Left ventricle myocardium superior (tissue), 1 donor: Measurements from ENCODE around the gene TREX2. TPM values are rescaled to one million over a fixed set of nuclear protein-coding genes. Genes with fewer than 3 reads are reported as not detected.
A peak's percentile ranks its signal among the peaks of the same experiment; 100 is the strongest.
"Not testable (repeated sequence)": the region's sequence is repeated elsewhere in the genome, so short reads cannot be mapped to it uniquely, and the experiment has no call there.

Experiments
- ATAC-seq: fragments of 200-7000 bp; cut with Tn5 transposase; one replicate; pipeline ENCODE4 v1.9.1; 2020; ENCODE audit warnings: mild to moderate bottlenecking, moderate library complexity
- DNase-seq: peaks from one replicate; pipeline ENCODE4 v3.0.0-alpha.2; 2020
- intact Hi-C: fragments of 100-400 bp; cut with micrococcal nuclease; formaldehyde crosslinking; loops from one replicate; pipeline ENCODE4 v1.11.0; 2022
- total RNA-seq: library from RNA; stranded (reverse); fragmentation: NEBNext Ultra II Directional; extraction: Animal tissue kit (Norgen Biotek cat#: 25700); gene quantifications from one replicate; pipeline ENCODE4 v1.2.1, GENCODE V29; 2021
- donor health status: DM: no; HTN: yes; CAD: no; lungs with severe emphysema.

Gene TREX2
- total RNA-seq, 1 donor from 2014 or later = 0.25 TPM

- DNase-seq = no peak
- no peak for ATAC-seq
- intact Hi-C loops = no loop called here
These were observed 32.1 kb downstream of the TREX2 start for GRCh38 chrX:153413731-153414130.

GRCh38 chrX:153412746-153413720 is 32.8 kb downstream of the TREX2 start:
- ATAC-seq (no peak), DNase-seq (no peak)
- intact Hi-C loops = no loop called here

GRCh38 chrX:153411988-153412574 is 33.8 kb downstream of the TREX2 start:
- ATAC-seq = peak; percentile 19
- intact Hi-C loops = no loop called here
- DNase-seq = no peak

- intact Hi-C loops = no loop called here
- ATAC-seq = peak; percentile 83
- peak; percentile 55 for DNase-seq
These were observed 34.4 kb downstream of the TREX2 start, which contains the start of gene ZFP92 for GRCh38 chrX:153411255-153411987. TSS of gene ZFP92 (plus strand) at chrX:153411472. CDS start at chrX:153418323, 6,851 bp downstream.

- no peak for ATAC-seq
- intact Hi-C loops = no loop called here
- no peak for DNase-seq
These were observed 35.0 kb downstream of the TREX2 start for GRCh38 chrX:153410888-153411254.

- intact Hi-C loops = no loop called here
These were observed 35.5 kb downstream of the TREX2 start for GRCh38 chrX:153410373-153410772.

GRCh38 chrX:153409414-153410101 is 36.3 kb downstream of the TREX2 start:
- DNase-seq (no peak), ATAC-seq (no peak)
- intact Hi-C loops = no loop called here

More at GRCh38 chrX:153410373-153410772, 35.5 kb downstream of the TREX2 start:
- DNase-seq (no peak), ATAC-seq (no peak)

- DNase-seq = no peak
- ATAC-seq = no peak
- intact Hi-C loops = no loop called here
These were observed 36.9 kb downstream of the TREX2 start for GRCh38 chrX:153408871-153409351.

- intact Hi-C loops = no loop called here
- ATAC-seq (no peak), DNase-seq (no peak)
These were observed 37.6 kb downstream of the TREX2 start for GRCh38 chrX:153408221-153408721.

- intact Hi-C loops = no loop called here
- DNase-seq (no peak), ATAC-seq (no peak)
These were observed 38.1 kb downstream of the TREX2 start for GRCh38 chrX:153407736-153408135.

GRCh38 chrX:153406903-153407302 is 39.0 kb downstream of the TREX2 start:
- ATAC-seq = no peak
- intact Hi-C loops = no loop called here
- DNase-seq = no peak

GRCh38 chrX:153406011-153406410 is 39.8 kb downstream of the TREX2 start:
- ATAC-seq = no peak
- intact Hi-C loops = no loop called here
- DNase-seq = no peak

GRCh38 chrX:153405426-153405825 is 40.4 kb downstream of the TREX2 start:
- intact Hi-C loops = no loop called here
- no peak for DNase-seq
- ATAC-seq = no peak

GRCh38 chrX:153404333-153404732 is 41.5 kb downstream of the TREX2 start:
- DNase-seq, ATAC-seq, intact Hi-C loops: not testable (repeated sequence)

GRCh38 chrX:153401133-153401764 is 44.6 kb downstream of the TREX2 start, which contains the start of gene PNMA6E:
TSS of gene PNMA6E (minus strand) at chrX:153401350. CDS start at chrX:153398849, 2,501 bp downstream.
- ATAC-seq = no peak
- intact Hi-C loops = no loop called here
- no peak for DNase-seq

- DNase-seq (peak; percentile 65), ATAC-seq (peak; percentile 33)
- intact Hi-C loops = no loop called here
These were observed 45.4 kb downstream of the TREX2 start for GRCh38 chrX:153400146-153401132.
